NCI-H146 (cell line): ENCODE measurements around the gene RCC1.
"Not testable (repeated sequence)": the region's sequence is repeated elsewhere in the genome, so short reads cannot be mapped to it uniquely, and the experiment has no call there.

Experiments
- DNase-seq: peaks from one replicate; lab custom pipeline; 2025; lab: John Stamatoyannopoulos, UW

RCC1 gene

GRCh38 chr1:28512058-28512611 is 6.3 kb downstream of the RCC1 start:
- no peak for DNase-seq

DNA sequence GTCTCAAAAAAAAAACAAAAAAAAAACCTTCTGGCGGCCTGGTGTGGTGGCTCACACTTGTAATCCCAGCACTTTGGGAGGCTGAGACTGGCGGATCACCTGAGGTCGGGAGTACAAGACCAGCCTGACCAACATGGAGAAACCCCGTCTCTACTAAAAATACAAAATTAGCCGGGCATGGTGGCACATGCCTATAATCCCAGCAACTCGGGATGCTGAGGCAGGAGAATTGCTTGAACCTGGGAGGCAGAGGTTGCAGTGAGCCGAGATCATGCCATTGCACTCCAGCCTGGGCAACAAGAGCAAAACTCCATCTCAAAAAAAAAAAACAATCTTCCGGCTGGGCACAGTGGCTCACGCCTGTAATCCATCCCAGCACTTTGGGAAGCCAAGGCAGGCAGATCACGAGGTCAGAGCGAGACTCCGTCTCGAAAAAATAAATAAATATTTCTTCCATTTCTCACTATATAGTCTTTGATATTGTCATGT is 8.6 kb downstream of the RCC1 start:
- not testable (repeated sequence) for DNase-seq

DNA sequence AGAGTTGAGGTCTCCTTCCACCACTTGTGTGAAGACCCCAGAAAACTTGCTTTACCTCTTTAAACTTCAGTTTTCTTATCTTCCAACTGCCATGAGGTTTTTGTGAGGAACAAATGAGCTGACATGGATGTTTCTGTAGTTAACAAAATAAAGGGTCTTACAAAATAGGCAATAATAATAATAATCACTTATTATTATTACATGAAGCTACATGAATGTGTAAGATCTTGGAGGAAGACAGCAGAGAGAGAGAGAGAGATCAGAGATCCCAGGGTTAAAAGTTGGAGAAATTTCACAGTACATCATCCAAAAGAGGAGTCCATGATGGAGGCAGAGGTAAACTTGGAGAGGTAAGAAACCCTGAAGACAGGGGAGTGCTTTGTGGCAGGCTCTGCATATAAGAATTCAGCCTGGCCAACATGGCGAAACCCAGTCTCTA is 10.7 kb downstream of the RCC1 start:
- no peak for DNase-seq

DNA sequence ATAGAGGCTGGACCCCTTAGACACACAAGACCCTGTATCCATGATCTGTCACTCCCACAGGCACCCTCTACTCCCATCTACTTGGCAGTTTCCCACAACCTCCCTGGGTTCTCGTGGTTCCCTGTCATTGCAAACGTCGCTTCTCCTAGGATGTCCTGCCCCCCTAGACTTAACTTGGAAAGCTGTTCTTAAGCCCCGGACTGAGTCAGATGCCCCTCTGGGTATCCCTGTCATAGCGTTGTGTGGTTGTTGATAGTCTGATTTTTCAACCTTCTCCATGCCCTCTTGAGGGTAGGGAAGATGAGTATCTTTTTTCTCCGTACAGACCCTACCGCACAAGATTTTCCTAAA is 11.8 kb downstream of the RCC1 start:
- no peak for DNase-seq

- DNase-seq: peak; percentile 86
Observed at GRCh38 chr1:28518000-28518744, 12.3 kb downstream of the RCC1 start.

GRCh38 chr1:28518745-28519341 is 13.0 kb downstream of the RCC1 start:
- peak; percentile 33 for DNase-seq

DNA sequence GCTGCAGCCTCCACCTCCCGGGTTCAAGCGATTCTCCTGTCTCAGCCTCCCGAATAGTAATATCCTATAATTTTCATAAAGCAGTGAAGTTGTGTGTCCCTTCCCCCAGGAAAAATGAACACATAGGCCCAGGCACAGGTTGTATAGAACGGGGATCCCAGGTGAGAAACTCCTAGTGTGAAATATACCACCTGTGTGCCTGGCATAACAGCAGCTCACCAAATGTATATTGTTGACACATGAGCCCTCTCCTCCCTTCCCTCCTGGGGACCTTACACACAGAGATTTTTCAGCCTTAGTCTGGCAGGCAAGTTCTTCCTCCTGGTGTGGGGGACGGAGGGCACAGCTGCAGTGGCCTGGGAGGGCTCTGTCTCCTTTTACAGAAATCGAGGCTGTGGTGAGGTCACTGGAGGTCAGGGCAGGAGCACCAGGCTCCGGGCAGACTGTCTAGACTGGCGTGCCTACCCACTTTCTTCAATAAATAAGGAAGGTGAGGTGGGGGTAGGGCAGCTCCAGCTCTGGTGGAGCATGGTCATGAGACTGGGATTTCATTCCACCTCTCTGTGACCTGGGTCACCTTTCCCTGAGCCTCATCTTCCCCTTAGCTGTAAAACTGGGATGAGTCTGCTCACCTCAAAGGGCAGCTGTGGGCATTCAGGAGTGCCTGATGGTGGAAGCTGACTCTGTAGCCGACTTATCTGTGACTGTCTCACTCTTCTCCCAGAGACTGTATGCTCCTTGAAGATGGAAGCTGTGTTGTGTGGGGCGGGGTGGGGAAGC is 14.3 kb downstream of the RCC1 start:
- DNase-seq: no peak

- not testable (repeated sequence) for DNase-seq
Observed at GRCh38 chr1:28520796-28521195, 15.0 kb downstream of the RCC1 start.

- no peak for DNase-seq
Observed at GRCh38 chr1:28521502-28522164, 15.8 kb downstream of the RCC1 start.

- DNase-seq: not testable (repeated sequence)
Observed at GRCh38 chr1:28522537-28522936, 16.7 kb downstream of the RCC1 start.

- not testable (repeated sequence) for DNase-seq
Observed at GRCh38 chr1:28525002-28525642, 19.3 kb downstream of the RCC1 start.

DNA sequence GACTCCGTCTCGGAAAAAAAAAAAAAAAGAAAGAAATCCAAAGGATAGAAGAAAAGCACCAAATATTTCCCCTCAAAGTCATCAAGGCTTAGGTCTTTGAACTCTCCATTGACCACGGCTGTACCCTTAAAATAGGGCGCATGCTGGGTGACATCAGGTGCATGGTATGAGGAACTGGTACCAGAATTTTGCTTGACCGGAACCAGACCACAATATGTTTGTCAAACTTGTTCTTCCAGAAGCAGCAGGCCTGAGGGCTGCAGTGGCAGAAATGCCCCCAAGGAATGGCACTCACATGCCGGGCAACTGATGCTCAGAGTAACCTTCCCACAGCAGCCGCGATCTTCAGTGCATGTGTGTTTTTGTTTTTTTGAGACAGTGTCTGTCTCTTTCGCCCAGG is 21.0 kb downstream of the RCC1 start:
- no peak for DNase-seq

DNA sequence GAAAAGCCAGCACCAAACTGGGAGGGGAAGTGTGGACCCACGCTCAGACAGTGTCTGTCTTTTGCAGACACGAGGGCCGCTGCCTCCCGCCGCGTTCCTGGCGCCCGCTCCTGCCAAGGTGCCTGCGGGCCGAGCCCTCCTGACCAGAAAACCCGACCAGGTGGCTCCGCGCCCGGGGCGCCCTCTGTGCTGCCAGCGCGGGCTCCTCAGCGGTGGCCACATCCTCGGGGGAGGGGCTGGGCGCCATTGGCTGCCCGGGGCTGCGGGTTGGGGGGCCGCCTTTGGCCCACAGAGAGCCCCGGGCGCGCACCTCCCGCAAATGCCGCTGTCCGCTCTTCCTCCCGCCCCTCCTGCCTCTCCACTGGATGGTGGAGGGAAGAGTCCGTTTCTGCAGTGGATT is 24.6 kb downstream of the RCC1 start:
- DNase-seq: no peak

DNA sequence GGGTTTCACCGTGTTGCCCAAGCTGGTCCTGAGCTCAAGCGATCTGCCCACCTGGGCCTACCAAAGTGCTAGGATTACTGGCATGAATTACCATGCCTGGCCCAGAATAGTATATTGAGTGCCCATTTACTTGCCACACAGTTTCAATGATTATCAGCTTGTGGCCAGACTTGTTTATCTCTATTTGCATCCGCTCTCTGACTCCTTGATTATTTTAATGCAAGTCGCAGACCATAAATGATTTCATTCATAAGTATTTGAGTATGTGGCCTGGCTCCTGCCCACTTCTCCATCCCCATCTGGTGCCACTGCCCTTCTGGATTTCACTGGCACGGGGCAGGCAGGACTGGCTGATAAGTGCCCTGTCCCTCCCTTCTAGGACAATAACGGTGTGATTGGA is 28.8 kb downstream of the RCC1 start:
- DNase-seq: no peak

- DNase-seq: no peak
Observed at GRCh38 chr1:28535180-28535579, 29.3 kb downstream of the RCC1 start.

GRCh38 chr1:28537457-28538199 is 31.8 kb downstream of the RCC1 start:
- DNase-seq: no peak

DNA sequence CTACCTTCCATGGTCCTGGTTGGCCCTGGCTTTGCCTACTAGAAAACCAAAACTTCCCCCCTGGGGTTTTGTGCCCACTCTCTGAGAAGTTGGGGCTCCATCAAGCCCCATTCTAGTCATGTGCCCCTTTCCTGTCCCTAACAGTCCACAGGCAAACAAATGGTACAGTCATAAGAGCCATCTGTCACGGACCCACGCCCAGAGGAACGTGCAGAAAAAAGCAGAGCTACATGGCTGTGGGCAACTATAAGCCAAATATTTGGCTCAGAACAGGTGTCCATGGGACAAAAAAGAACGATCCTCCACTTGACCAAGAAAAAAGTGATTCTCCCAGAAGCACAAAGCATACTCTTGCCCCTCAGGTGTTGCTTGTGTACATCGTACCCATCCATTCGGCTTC is 32.4 kb downstream of the RCC1 start:
- DNase-seq: no peak

DNA sequence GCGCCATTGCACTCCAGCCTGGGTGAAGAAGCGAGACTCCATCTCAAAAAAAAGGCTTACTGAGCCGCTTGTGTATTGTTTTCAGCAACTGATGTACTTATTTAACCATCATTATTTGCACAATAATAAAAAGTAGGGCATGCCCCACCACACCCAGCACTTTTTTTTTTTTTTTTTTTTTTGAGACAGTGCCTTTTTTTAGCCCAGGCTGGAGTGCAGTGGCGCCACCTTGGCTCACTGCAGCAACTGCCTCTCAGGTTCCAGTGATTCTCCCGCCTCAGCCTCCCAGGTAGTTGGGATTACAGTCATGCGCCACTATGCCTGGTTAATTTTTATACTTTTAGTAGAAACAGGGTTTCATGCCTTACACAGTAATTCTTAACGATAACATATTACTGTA is 34.8 kb downstream of the RCC1 start:
- no peak for DNase-seq

DNA sequence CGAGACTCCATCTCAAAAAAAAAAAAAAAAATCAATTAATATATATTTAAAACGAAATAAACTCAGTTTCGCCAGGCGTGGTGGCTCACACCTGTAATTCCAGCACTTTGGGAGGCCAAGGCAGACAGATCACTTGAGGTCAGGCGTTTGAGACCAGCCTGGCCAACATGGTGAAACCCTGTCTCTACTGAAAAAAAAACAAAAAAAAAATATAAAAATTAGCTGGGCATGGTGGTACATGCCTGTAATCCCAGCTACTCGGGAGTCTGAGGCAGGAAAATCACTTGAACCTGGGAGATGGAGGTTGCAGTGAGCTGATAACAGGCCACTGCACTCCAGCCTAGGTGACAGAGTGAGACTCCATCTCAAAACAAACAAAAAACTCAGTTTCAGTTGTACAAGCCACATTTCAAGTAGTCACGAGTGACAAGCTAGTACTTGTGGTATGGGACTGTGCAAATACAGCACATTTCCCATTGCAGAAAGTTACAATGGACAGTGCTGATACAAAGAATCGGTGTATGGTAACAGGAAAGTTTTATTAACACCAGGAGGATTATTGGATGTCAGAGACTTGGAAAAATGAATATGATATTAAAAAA is 35.7 kb downstream of the RCC1 start:
- not testable (repeated sequence) for DNase-seq

DNA sequence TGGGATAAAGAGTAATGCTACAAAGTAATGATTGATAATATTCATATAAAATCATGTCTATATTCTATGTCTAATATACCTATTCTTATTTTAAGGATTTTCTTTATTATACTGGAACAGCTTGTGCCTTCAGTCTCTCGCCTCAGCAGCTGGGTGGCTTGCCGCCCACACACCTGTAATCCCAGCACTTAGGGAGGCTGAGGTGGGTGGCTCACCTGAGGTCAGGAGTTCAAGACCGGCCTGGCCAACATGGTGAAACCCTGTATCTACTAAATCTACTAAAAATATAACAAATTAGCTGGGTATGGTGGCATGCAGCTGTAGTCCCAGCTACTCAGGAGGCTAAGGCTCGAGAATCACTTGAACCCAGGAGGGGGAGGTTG is 39.4 kb downstream of the RCC1 start:
- DNase-seq: no peak
